Subcutaneous abdominal adipose tissue (tissue), 5 donors: ENCODE measurements around the gene FARP1.
"Not testable (repeated sequence)": the region's sequence is repeated elsewhere in the genome, so short reads cannot be mapped to it uniquely, and the experiment has no call there.

Experiments
- H3K27ac ChIP-seq: one replicate; pipeline ENCODE4 v1.7.0; 2013; ENCODE audit warnings: low read depth, mild to moderate bottlenecking, inconsistent platforms, low read length, moderate library complexity
- H3K27me3 ChIP-seq, 5 donors: one replicate each; pipeline ENCODE4 v1.7.0; 2013; ENCODE audit warnings: low read length in 5 of 5, inconsistent platforms in 1 of 5; ENCODE audit not compliant: control insufficient read depth in 5 of 5, insufficient read depth in 4 of 5
- H3K36me3 ChIP-seq, 5 donors: one replicate each; pipeline ENCODE4 v1.7.0; 2013; ENCODE audit warnings: low read length in 5 of 5; ENCODE audit not compliant: control insufficient read depth in 5 of 5, insufficient read depth in 5 of 5
- H3K4me1 ChIP-seq, 5 donors: one replicate each; pipeline ENCODE4 v1.7.0; 2013; ENCODE audit warnings: low read length in 5 of 5, mild to moderate bottlenecking in 3 of 5, moderate library complexity in 1 of 5; ENCODE audit not compliant: control insufficient read depth in 5 of 5, insufficient read depth in 5 of 5
- H3K4me3 ChIP-seq, 5 donors: one replicate each; pipeline ENCODE4 v1.7.0; 2013; ENCODE audit warnings: low read length in 5 of 5, low read depth in 1 of 5
- H3K9ac ChIP-seq, 5 donors: one replicate each; pipeline ENCODE4 v1.7.0; 2013; ENCODE audit warnings: low read length in 5 of 5, mild to moderate bottlenecking in 4 of 5, moderate library complexity in 3 of 5
- H3K9me3 ChIP-seq, 5 donors: one replicate each; pipeline ENCODE4 v1.7.0; 2013; ENCODE audit warnings: low read length in 5 of 5; ENCODE audit not compliant: control insufficient read depth in 5 of 5
- donor health status: healthy.
- donor health status: healthy.
- donor health status: healthy.
- donor health status: healthy.
- donor health status: healthy.

The FARP1 gene

DNA sequence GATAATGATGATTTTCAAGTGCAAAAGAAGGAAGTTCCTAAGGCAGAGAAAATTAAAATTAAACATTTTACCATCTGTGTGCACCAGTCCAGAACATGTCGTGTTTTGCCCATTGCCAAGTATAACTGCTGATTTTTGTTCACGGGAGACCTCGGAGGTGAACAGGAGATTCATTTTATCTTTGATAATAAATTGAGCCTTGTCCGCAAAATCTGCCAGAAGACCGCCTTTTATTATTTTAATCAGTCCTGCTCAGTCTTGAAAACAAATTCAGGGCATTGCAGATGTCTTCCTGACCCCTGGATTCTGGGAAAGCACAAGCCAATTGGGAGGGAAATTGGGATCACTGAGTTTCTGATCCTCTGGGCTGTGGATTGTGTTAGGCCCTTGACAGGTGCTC is 268.1 kb downstream of the FARP1 start:
- no peak overlapping the region for H3K27ac ChIP-seq
- peaks cover 0 to 26% (median 16%) of the 10 kb centered on the region in 5 donors for H3K36me3 ChIP-seq
- H3K9me3 ChIP-seq = no peaks in the 10 kb centered on the region
- peak overlapping the region in 1 of 5 donors; percentile 56 for H3K4me3 ChIP-seq
- no peaks in the 10 kb centered on the region for H3K27me3 ChIP-seq
- no peak overlapping the region for H3K9ac ChIP-seq
- peaks cover 1 to 10% (median 8%) of the 10 kb centered on the region in 5 donors for H3K4me1 ChIP-seq

DNA sequence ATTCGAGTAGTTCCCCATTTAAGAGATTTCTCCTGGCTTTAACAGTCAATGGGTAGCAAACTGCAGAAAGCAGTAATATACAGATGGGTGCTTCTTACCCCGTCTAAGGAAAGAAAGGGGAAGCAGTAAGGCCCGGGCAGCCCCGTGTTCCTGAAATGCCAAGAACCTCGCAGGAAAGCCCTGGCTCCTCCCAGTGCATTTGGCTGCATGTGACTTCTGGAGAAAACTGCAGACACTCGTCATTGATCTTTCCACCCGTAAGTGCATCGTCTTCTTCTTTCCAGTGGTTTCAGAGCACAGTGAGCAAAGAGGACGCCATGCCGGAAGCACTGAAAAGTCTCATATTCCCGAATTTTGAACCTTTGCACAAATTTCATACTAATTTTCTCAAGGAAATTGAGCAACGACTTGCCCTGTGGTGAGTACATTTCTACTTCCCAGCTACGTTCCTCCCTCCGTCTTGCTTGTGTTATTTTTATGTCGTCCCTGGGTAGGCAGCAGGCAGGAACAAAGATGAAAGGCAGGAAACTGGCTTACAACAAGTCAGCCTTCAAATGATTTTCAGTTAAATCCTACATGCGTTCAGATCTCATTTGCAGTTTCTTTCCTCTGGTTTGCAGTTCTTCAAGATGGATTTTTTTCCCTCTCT is 268.8 kb downstream of the FARP1 start:
- H3K27me3 ChIP-seq = no peaks in the 10 kb centered on the region
- peak overlapping the region; percentile 39 to 56 (median 49) for H3K4me3 ChIP-seq
- H3K36me3 ChIP-seq = peaks cover 0 to 31% (median 16%) of the 10 kb centered on the region in 5 donors
- H3K27ac ChIP-seq = no peak overlapping the region
- H3K9ac ChIP-seq = no peak overlapping the region
- peaks cover 1 to 10% (median 8%) of the 10 kb centered on the region in 5 donors for H3K4me1 ChIP-seq
- H3K9me3 ChIP-seq = no peaks in the 10 kb centered on the region

DNA sequence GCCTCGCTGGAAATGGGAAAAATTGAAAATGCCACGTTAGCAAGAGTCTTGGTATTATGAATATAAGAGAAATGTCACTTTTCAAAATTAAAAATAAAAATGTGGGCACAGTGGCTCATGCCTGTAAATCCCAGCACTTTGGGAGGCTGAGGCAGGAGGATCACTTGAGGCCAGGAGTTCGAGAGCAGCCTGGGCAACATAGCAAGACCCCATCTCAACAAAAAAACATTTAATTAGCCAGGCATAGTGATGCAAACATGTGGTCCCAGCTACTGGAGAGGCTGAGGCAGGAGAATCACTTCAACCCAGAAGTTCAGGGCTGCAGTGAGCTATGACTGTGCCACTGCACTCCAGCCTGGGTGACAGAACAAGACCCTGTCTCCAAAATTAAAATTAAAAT is 270.4 kb downstream of the FARP1 start:
- not testable (repeated sequence) for H3K4me3 ChIP-seq, H3K27me3 ChIP-seq, H3K9ac ChIP-seq, H3K9me3 ChIP-seq, H3K27ac ChIP-seq
- Histone ChIP-seq H3K36me3 (peaks cover 0 to 34% (median 21%) of the 10 kb centered on the region in 5 donors), H3K4me1 (peaks cover 1 to 10% (median 8%) of the 10 kb centered on the region in 5 donors)

DNA sequence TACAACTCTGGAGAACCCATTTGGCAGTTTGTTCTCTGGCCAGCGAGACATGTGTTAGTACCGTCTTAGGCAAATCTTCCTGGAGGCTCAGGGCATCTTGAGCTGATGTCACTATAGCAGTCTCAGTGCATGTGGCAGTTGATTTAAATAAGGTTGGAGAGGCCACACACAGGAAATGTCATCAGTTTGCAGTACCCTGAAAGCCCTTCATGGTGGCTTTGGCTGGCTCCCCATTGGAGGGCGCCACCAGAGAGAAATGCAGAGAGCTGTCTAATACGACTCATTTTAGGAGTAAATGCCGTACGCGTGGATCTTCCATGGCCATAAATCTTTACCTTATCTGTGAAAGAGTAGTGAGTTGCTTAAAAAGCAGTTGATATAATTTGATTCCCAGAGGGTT is 270.9 kb downstream of the FARP1 start:
- no peak overlapping the region for H3K27ac ChIP-seq
- no peaks in the 10 kb centered on the region for H3K27me3 ChIP-seq
- H3K9ac ChIP-seq = no peak overlapping the region
- peaks cover 0 to 38% (median 26%) of the 10 kb centered on the region in 5 donors for H3K36me3 ChIP-seq
- peaks cover 1 to 10% (median 8%) of the 10 kb centered on the region in 5 donors for H3K4me1 ChIP-seq
- no peak overlapping the region for H3K4me3 ChIP-seq
- peaks cover 0 to 2% (median 0%) of the 10 kb centered on the region in 5 donors for H3K9me3 ChIP-seq

DNA sequence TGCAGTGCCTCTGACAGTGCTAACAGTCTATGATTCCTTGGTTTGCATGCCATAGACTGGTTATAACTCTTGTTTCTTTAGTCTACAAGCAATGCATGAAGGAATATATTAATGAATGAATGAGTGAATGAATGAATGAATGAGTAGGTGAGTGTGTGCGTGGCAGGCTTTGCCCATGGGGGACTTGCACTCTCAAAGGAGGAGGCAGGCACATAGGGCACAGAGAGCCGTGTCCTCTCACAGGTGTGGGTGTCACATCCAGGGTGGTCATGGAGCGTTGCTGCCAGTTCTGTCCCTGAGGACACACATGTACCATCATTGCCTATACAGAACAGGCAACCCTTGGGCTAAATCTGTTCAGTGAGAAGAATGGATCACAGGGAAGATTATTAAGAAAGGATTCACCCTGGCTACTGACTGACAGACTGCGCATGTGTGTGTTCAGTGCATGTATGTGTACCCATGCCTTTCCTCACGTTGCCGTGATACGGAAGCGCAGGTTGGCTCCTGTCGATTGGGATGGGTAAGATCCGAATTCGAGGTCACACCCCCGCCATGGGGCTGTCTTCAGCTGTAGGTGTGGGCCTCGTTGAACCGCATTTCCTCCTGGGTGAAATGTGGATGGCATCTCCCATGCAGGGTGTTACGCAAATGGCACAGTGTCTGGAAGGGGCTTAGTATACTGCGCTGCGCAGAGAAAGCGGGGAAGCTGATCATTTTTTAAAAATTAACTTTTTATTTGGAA is 272.6 kb downstream of the FARP1 start:
- Histone ChIP-seq H3K36me3 (peaks cover 0 to 35% (median 26%) of the 10 kb centered on the region in 5 donors), H3K4me3 (no peak overlapping the region), H3K9ac (no peak overlapping the region)

DNA sequence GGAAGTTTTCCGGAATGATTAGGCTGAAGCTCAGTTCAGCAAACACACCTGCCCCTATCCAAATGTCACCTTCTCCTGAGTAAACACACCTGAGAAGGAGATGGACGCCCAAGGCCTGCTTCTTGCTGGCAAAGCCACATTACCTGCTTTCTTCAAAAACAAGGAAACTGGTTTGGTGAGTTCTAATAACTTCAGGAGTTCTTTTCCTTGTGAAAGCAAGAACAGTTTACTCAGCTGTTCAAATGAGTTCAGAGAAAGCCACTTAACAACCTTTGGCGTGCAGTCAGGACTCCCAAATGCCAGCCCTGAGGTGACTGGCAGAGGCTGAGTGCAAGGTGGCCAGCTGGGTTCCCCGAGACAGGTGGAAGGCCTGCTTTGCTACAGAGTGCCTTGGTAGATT is 273.5 kb downstream of the FARP1 start:
- H3K4me3 ChIP-seq = no peak overlapping the region
- H3K9me3 ChIP-seq = peaks cover 0 to 2% (median 0%) of the 10 kb centered on the region in 5 donors
- H3K27ac ChIP-seq = no peak overlapping the region
- H3K9ac ChIP-seq = no peak overlapping the region
- peaks cover 0 to 36% (median 26%) of the 10 kb centered on the region in 5 donors for H3K36me3 ChIP-seq
- peaks cover 1 to 10% (median 8%) of the 10 kb centered on the region in 5 donors for H3K4me1 ChIP-seq
- H3K27me3 ChIP-seq = no peaks in the 10 kb centered on the region

More for the DNA sequence above, 272.6 kb downstream of the FARP1 start:
- H3K27me3 ChIP-seq = no peaks in the 10 kb centered on the region
- H3K9me3 ChIP-seq = peaks cover 0 to 2% (median 0%) of the 10 kb centered on the region in 5 donors
- H3K4me1 ChIP-seq = peaks cover 1 to 10% (median 8%) of the 10 kb centered on the region in 5 donors
- no peak overlapping the region for H3K27ac ChIP-seq

DNA sequence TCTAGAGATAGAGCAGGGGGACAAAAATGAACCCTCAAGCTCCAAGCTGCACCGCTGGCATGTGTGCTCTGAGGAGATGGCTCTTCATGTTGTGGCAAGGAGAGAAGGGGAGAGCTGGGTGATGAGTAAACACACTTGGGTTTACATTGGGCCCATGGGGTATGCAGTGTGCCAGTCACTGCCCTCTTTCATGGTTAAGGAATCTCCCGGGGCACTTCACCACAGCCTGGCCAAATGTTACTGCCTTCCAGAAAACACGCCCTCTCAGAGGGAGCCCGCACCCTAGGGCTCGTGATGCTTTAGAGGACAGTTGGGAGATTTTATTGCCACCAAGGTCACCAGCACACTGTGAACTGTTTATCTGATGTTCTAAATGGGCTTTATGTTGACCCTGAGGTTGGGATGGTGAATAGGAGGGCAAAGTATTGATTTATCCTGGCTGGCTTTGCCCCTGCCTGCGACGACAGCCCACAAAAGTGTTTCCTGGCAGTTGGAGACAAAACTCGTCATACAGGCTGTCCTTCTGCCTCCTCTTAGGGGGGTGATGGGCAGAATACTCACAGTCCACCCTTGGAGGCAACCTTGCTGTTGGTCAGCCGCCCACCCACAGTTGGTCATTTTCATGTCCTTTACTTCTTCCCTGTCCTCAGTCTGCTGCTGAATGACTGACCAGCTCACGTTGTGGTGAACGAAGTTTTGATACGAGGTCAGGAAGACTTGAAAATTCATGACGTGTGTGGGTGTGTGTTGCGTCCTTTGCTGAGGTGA is 277.1 kb downstream of the FARP1 start:
- no peak overlapping the region for H3K9ac ChIP-seq

DNA sequence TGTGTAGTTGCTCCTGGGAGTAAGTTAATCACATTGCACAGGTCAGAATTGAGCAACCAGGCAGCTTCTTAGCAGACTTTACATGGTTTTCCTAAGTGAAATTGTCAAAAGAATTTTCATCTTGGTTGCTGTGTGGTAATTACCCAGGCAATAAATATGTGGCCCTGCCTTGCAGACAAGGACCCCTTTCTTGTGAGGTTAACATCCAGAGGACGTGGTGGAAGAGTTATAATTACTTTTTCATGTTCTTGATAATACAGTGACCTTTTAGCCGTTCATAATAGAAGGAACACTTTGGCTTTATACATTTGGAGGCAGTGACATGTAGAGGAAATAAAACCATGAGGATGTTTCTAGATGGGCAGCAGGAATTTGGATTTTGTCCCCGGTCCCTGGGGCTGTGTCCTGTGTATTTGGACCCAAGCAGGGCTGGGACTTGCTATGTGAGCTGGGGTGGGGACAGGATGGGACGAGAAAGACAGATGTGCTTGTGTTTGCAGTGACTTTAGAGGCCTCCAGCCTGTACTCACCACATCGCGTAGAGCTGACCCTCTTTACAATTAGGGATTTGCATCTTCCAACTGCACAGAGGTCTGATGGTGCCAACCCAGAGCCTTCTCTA is 277.8 kb downstream of the FARP1 start:
- Histone ChIP-seq H3K9ac (no peak overlapping the region), H3K36me3 (peaks cover 0 to 37% (median 29%) of the 10 kb centered on the region in 5 donors), H3K4me1 (no peaks in the 10 kb centered on the region), H3K4me3 (no peak overlapping the region), H3K27ac (no peak overlapping the region), H3K27me3 (no peaks in the 10 kb centered on the region), H3K9me3 (peaks cover 0 to 2% (median 0%) of the 10 kb centered on the region in 5 donors)

More for the DNA sequence above, 277.1 kb downstream of the FARP1 start:
- H3K4me1 ChIP-seq = no peaks in the 10 kb centered on the region
- peaks cover 0 to 2% (median 0%) of the 10 kb centered on the region in 5 donors for H3K9me3 ChIP-seq
- H3K4me3 ChIP-seq = no peak overlapping the region
- no peaks in the 10 kb centered on the region for H3K27me3 ChIP-seq
- H3K36me3 ChIP-seq = peaks cover 0 to 43% (median 35%) of the 10 kb centered on the region in 5 donors
- H3K27ac ChIP-seq = no peak overlapping the region

DNA sequence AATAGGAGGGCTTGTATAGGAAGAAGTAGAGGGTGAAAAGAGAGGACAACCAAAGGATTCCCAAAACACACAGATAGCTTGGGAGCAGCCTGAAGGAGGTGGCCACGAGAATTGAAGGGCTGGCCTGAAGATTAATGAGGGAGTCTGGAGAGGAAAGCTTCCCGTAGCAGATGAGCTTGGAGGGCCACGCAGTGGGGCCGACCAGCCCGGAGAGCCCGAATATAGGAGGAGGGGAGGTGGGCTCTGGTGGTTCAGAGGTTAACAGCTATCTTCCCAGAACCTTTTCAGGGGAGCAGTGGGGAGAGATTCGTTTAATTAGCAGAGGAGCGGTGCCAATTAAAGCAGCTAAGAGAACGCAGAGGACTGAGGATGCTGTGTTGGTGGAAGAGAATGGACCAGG is 279.2 kb downstream of the FARP1 start:
- Histone ChIP-seq H3K4me3 (no peak overlapping the region), H3K4me1 (no peaks in the 10 kb centered on the region), H3K36me3 (peaks cover 0 to 39% (median 28%) of the 10 kb centered on the region in 5 donors), H3K9me3 (peaks cover 0 to 2% (median 0%) of the 10 kb centered on the region in 5 donors), H3K9ac (no peak overlapping the region), H3K27me3 (no peaks in the 10 kb centered on the region), H3K27ac (no peak overlapping the region)
